Brain pericyte (primary cell): Measurements from ENCODE around the gene UGT1A6.

Experiments used
- DNase-seq: peaks from one replicate; pipeline ENCODE4 v3.0.0-alpha.2; 2012; ENCODE audit warnings: low read depth, low spot score

The UGT1A6 gene

DNA sequence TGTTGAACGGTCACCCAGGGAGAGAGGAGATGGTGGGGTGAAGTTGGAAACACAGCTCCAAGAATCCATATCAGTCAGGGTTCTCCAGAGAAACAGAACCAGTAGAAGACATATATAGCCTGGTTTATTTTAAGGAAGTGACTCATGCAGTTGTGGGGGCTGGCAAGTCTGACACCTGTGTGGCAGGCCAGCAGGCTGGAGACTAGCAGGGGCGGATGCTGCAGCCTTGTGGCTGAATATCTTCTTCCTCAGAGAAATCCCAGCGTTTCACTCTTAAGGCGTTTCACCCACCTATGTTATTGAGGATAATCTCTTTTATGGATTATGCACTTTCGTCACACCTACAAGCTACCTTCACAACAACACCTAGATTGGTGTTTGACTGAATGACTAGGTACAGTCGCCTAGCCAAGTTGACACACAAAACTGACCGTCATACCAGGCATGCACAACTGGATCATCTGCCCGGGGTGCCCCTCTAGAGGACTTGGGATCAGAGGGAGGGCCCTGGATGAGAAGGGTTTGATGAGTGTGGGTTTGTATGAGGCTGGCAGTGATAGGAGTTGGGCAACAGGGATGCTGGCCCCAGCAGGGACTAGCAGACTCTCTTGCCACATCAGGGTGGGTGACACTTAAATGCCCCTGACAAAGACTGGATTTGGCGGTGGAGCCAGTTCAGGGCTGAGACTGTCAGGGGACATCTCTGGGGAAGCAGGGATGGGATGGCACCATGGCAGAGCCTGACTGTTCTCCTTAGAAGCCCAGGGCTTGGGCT, 108.9 kb downstream of the UGT1A6 start:
- no peak for DNase-seq

DNA sequence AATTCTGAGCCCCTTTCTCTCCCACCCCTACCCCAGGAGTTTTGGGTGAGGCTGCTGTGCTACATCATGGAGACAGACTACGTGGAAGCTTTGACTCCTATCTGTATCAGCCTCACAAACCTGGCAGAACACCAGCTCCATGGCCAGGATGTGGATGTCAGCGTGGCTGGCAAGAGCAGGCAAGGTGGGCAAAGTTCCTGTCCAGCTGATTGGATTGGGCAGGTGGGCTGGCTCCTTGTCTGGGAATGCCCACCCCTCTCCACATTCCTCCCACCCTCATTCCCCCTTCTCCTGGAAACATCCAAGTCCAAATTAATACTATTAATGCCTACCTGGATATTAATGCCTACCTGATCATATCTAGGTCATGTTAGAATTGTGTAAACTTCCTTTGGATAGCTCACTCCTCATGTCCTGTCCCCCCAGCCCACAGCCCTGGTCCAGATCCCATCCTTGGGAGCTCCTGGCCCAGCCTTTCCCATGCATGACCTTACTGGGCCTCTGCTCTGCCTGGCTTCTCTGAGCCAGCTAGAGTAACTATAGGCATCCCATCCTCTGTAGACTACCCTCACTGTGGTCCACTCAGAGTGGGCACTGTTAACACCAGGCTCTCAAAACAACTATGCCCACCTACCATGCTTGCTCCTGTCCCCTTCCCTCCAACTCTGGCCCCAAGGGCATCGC, 109.6 kb downstream of the UGT1A6 start:
- no peak for DNase-seq

DNA sequence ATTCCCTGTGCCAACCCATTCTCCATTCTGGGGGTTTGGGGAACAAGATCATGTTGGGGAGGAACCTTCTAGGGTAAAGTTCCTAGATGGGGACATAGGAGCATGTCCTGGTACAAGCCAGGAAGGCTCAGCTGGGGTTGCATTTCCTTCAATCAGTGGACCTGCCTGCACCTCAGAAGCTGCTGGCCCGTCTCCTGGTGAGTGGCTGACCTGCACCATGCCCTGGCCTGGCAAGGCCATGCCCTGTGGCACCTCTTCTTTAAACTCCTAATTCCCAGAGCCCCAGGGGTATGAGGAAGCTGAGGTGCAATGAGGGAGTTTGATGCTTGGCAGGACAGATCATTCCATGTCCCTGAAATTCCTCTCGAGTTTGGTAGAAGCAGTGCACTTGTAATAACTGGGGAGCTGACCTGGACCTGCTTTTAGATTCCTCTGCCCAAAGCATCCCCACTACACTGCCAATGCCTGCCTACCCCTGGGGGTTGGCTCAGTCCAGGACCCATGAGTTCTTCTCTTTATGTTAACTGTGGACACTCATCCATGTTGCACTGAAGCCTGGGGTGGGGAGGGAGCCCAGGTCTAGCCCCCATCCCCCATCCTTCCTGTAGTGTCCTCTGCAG, 110.7 kb downstream of the UGT1A6 start:
- no peak for DNase-seq

DNA sequence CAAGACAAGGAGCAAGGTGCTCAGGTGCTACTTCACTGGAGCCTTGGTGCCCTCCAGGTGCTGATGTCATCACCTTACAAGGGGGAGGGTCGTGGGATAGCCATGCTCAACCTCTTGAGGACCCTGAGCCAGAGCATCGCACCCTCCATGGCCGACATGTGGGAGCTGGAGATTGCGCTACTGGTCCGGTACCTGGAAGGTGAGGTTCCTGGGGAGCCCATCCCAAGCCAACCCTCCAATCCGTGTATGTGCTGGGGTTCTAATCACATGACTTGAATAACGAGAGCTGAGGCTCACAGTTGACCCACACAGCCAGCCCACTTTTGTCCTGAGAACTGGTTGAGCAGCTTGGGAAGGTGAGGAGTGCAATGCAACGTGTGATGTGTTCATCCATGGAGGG, 111.3 kb downstream of the UGT1A6 start:
- DNase-seq, result no peak

DNA sequence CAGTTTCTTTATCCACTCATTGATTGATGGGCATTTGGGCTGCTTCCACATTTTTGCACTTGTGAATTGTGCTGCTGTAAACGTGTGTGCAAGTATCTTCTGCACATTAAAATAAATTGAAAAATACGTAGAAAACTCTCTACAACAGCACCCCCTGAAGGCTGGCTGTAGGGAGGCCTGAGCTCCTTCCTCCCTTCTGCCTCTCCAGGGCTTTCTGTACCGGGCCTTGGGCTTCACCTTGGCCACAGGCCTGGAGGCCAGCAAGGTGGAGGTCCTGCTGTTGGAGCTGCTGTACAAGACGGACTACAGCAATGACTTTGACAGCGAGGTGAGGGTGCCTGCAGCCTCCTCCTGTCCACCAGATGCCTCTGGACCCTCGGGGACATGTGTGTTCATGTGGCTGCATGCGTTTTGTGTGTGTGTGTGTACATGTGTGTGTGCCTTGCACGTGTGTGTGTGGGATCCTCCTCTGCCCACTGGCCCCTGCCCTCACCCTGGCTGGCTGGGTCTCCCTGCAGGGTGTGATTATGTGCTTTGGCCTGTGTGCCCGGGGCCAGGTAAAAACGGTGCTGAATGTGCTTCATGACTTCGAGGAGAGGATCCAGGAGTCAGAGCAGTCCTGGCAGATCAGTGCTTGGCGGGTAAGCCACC, 114.7 kb downstream of the UGT1A6 start:
- DNase-seq, result no peak

DNA sequence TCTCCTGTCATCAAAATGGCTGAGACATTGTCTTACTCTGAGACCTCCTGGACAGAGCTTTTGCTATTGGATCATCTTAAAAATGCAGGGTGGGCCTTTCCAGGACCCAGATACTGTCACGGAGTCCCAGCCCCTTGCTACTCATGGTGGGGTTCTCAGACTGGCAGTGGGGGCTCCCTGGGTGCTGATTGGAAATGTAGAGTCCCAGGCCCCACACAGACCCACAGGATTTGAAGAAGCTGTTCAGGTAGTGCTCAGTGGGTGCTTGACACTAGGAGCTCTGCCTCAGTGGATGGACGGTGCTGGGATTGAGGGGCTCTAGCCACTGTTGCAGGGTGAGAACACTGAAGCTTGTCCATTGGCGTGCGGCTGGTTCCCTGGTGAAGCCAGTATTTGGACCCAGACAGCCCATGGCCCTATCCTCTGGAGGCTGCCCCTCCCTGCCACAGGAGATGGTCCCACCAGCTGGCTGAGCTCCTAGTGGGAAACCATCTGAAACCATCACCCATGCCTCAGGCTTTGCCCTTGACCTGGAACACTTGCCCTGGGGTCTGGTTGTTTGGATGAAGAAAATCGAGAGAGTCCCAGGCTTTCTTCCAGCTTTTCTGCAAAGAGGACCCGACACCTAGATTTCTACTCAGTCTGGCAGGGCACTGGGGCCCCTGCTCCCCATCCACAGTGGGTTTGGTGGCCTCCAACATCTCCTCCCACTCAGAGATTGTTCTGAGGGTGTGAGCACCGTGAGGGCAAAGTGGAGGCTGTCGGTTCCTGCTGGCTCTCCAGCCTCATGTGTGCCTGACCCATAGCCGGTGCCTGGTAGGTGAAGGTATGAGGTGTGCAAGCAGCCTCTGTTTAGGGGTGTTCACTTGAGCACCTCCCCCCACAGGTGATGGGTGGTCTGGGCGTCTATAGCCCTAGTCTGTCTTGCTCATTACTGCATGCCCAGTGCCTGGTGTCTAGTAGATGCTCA, 115.6 kb downstream of the UGT1A6 start:
- no peak for DNase-seq

DNA sequence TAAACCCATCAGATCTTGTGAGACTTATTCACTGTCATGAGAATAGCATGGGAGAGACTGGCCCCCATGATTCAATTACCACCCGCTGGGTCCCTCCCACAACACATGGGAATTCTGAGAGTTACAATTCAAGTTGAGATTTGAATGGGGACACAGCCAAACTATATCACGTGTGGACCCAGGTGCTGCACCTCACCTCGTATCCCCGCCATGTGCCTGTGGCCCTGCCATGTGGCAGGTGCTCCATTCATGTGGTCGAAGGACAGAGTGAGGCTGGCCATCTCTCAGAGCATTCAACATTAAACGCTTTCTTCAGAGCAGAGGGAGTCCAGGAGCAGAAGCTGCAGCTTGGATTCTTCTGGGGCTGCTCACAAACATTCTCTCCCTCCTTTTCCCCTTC, 117.7 kb downstream of the UGT1A6 start:
- DNase-seq, result no peak

DNA sequence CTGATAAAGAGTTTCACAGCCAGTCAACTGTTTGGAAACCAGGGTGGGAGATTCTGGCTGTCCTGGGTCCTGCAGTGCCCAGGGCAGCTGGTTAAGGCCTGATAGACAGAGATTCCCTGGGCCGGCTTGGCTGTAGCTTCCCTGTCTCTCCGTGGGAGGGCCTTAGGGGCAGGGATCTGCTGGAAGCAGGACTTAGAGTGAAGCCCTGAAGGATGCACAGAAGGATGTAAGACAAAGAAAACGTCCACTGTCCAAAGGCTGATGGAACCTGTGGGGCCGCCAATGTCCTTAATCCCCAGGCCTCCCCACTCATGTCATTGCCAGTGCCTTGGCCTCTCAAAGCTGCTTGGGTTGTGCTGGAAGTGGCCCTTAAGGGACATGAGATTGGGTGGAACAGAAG, 118.4 kb downstream of the UGT1A6 start:
- no peak for DNase-seq

DNA sequence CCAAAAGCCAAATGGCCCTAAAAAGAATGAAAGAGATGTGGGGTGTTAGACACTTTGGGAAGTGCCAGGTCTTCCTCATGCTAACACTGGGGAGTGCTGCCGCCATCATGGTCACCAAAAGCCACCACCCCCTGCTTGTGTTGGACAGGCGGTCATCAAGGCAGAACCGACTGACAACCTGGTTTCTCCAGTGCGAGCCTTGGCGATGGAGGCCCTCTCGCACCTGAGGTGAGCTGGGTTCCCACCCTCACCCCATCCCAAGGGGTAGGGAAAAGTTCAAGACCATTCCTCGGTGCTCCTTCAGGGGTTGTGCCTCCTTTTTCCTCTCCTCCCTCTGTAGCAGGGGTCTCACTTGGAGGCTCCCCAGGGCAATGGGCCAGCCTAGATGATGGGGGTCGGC, 119.0 kb downstream of the UGT1A6 start:
- no peak for DNase-seq

DNA sequence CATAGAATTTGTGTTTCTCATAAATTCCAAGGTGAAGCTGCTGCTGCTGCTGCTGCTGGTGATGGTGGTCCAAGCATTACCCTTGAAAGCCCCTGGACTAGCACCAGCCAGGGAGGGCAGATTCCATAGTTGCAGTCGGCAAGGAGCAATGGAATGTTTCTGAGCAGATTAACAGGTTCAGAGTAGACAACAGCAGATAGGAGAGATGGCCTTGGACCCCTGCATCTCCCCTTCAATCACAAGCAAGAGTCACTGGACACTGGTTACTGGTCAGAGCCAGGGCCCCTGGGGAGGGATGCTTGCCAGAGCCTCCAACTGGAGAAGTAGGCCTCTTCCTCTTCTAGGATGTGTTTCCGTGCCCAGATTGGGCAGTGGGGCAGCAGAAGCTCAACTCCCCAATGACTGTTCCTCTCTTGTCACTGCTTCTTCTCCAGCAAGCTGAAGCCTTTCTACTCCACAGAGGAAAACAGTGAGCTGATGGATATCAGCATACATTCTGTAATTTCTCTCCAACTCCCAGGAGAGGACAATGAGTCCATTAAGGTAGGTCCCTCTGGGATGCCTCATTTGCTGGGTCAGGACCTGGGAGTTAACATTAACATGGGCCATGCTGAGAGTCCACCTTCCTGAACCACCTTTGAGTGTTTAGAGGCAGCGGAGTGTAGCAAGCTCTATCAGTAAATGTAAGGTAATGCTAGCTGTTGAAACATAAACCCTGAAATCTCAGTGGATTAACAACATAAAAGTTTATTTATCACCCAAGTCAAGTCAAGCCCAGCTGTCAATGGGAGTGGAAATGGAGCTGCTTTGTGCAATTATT, 120.8 kb downstream of the UGT1A6 start:
- no peak for DNase-seq

DNA sequence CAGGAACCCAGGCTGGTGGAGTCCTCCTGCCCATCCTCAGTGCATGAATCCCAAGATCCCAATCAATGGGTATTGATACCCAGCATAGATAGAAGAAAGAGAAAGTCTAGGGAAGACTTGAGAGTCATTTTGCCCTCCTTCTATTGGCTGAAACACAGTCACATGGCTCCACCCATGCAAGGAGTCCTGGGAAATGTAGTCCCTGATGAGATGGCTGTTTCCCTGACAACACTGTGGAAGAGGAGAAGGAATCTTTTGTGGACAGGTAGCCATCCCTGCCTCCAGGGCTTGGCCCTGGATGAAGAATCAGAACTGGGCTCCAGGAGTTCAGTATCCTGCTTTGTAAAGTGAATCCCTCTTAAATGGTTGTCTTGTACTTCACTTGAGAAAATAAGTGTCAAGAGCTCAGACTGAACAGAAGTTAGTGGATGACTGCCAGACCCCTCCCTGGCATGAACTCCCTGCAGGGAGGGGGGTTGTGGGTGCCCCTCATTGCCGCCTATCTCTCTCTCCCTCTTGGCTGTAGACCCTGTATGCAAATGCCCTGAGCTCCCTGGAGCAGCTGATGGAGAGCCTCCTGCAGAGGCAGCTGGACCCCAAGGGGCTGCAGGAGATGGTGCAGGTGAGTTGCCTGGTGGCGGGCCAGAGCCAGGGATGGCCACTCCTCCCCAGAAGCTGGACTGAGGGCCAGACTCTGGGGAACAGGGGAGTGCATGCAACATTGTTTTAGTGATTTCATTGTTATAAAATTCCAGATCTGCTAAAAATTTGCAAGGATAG, 121.6 kb downstream of the UGT1A6 start:
- DNase-seq, result no peak

DNA sequence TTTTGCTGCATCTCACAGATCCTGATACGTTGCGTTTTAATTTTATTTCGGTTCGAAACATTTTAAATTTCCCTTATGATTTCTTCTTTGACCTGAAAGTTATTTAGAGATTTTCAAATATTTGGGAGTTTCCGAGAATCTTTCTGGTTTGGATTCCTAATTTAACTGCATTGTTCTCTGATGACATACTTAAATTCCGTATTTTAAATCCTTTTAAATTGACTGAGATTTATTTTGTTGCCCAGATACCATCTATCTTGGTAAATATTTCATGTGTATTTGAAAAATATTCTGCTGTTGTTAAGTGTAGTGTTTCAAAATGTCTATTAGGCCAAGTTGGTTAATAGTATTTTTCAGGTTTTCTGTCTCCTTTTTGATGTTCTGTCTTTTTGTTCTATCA, 123.2 kb downstream of the UGT1A6 start:
- DNase-seq, result no peak

DNA sequence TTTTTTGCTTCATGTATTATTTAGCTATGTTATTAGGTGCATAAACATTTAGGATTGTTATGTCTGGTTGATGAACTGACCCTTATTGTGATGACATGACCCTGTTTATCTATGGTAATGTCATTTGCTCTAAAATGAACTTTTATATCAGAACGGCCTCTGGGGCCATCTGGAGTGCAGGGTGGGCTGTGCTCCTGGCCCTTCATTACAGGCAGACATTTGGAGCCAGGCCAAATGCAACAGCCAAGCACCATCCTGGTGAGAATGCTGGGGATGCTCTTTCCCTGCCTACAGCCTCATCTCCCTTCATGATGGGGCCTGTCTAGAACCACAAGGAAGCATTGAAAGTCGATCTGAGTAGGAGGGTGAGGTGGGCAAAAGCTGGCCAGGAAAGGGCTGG, 123.6 kb downstream of the UGT1A6 start:
- no peak for DNase-seq

DNA sequence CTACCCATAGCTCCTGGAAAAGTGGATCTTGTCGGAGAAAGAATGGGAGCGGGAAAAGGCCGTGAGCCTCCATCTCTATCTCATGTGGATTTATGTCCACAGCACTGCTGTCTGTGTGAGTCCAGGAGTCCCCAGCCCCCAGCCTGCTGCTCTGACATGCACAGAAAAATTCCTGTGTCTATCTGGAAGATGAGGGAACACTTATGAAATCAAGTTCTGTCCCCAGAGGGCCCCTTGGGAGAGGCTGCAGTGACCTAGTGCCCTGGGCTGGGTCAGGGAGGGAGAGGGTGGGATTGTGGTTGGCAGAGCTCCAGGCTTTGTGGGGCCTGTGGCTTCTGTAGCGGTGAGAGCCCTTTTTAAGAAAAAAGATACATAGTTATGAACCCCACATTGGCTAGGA, 124.1 kb downstream of the UGT1A6 start:
- no peak for DNase-seq

DNA sequence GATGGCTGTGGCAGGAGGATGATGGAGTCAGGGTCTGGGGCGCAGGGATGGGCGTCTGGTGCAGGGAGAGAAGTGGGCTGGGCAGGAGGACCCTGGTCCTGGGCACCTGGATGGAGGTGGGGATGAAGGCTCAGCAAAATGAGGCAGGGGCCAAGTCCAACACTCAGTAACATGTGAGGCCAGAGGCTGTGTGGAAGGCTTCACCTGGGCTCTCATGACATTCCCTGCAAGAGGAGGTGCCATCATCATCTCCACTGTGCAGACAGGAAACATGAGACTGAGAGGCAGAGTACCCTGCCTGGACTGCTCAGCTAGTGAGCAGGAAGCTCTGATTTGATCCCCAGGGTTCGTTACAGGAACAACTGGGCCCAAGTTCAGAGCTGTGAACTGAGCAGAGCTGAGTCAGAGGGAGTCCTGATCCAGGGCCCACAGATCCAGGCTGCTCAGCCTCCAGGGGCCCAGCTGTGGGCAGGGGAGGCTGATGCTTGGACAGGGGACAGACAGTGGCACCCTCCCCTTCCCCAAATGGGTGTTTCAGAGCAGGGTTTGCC, 124.7 kb downstream of the UGT1A6 start:
- no peak for DNase-seq

DNA sequence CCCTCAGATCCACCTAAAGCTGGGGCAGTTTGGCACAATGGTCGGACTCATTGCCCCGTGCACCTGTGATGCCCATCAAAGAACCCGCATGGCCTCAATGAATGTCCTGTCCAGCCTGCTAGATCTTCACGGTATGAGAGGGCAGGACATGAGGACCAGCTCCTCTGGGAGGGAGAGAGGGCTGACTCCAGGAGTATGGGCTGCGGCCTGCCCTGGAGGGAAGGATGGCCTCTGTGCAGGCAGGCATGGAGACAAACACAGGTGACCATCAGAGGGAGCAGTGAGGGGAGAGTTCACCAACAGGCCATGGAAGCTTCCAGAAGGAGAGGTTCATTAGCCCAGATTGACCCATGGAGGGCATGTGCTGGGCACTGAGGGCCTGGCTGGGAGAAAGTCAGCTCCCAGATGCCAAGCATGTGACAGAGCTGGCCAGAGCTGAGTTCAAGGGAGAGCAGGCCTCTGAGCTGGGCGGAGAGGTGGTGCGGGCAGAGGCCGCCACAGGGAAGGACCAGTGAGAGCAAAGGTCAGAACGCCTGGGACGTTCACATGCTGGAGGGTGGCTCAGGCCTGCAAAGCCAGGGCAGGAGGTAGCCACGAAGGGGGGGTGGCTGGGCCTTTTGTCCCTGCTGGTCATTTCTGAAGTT, 125.4 kb downstream of the UGT1A6 start:
- no peak for DNase-seq

DNA sequence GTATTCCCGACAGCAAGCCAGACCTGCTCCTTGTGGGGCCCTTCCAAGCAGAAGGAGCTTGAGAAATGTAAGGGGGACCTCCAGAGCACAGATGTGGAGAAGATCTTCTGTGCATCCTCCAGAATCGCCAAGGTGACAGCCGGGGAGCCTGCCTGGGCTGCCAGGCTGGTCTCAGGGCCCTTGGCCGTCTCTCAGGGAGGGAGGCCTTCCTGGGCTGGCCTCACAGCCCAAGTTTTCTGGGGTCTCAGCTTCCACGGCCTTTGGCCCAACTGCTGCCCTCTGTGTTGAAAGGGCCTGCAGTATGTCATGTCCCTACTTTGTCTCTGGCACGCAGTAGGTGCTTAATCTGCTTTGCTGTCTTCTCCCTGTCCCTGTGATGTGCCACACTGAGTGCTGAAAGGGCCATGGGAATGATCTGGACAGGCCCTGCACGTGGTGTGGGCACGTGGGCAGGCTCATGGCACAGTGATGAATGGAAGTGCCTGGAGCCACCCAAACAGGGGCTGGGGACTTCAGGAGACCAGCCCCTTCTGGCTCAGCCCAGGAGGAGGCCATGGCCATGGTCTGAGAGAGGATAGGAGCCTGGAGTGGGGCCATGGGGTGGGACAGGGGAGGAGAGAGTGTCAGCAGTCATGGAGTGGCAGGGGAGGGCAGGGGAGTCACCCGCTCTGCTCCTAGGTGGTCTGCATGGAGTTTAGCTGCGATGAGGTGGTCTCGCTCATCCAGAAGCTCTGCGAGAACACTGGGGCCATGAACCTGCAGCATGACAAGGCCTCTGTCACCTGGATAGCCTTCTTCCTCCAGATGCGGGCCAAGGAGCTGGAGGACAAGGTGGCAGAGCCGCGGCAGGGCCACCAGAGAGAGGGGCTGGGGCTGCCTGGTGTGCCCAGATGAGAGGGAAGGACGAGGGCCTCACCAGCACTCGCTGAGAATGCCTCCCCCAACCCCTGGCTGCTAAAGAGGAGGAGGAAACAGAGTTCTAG, 126.2 kb downstream of the UGT1A6 start:
- no peak for DNase-seq
